Activated CD4-positive, alpha-beta T cell treated with anti-CD3 and anti-CD28 coated beads, Interleukin-2, amount 50 U/mL, for 1 hour (primary cell): ENCODE results near the gene MRPS34.
"Not testable (repeated sequence)": the region's sequence is repeated elsewhere in the genome, so short reads cannot be mapped to it uniquely, and the experiment has no call there.

Source experiments
- DNase-seq: peaks from one replicate; pipeline ENCODE4 v3.0.0-alpha.2; 2020

The MRPS34 gene

GRCh38 chr16:1746693-1747195 is 26.2 kb downstream of the MRPS34 start:
- no peak for DNase-seq

DNA sequence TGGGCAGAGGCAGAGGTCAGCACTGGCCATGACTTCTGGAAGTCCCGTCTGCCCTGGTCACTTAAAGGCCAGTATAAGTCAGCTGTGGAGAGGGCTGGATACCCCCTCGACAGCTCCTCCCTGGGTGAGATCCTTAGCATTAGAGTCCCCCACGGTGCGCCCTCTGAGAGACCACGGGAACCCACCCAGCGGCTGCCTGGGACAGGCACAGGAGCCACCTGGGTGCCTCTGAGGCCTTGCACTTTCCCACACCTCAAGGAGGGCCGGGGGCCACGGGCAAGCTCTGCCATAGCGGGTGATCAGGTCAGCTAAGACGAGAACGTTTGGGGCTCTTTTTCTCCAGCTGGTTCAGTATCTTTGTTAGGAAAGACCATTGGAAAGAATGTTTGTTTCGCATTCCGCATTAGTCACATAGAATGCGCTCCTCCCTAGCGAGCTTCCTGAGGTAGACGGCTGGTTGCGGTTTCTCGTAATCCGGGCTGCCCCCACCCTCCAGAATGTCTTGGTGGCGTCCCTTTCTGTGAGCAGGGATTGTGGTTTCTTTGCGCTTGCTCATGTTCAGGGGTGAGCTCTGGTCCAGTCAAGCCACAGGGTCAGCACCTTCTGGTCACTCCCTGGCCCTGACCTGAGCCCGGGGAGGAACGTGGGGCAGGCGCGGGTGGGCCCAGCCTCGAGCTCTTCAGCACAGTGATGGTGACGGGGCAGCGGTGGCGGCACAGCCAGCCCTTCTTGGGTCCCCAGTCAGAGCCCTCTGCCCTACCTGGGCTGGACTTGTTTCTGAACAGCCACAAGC is 26.8 kb downstream of the MRPS34 start:
- DNase-seq = no peak

- no peak for DNase-seq
Observed at GRCh38 chr16:1745181-1745899, 27.6 kb downstream of the MRPS34 start.

DNA sequence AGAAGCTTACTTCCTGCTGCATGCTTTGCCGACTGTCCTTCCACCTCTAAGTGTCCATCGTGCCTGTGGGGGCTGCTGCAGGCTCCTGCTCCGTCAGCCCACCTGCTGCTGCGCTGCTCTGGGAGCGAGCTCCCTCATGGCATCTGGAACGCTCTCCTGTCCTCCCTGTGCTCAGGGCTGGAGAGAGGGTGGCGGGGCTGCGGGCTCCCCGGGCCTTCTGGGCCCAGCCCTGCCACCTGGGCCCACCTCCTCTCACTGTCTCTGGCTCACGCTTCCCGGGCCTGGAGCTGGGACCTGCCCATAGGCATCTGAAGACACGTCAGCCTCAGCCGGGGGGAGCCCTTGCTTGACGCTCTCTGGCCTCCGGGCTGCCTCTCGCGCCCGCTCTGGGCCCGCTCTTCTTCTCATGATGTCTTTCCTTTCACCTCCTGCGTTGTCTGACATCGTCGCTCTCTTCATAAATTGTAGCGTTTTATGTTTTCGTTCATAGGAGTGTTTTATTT is 28.5 kb downstream of the MRPS34 start:
- DNase-seq = no peak

- no peak for DNase-seq
Observed at GRCh38 chr16:1743376-1744337, 29.3 kb downstream of the MRPS34 start.

DNA sequence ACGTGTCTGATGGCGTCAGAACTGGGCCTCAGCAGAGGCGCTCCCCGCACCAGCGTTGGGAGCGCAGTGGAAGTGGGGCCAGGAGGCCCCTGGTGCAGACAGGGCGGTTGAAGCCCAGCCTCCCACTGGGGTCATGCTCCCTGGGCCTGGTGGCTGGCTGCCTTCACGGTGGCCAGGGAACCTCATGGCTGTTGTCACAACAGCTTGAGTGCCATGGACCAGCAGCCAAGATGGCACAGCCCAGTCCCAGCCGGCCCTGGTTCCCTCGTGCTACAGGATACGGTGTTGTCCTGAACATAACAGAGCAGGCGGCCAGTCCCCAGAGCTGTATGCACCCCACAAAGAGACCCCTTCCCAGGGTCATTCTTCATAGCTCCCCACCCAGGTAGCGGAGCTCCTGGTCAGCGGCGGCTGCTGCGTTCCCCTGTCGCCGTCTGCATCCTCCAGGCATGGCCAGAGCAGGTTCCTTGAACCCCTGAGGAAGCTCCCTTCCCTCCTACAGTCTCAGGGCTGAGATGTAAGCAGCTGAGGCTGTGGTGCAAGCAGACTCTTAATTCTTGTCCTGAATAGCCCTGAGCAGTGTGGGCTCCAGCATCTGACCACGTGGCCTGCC is 31.3 kb downstream of the MRPS34 start:
- DNase-seq = no peak

DNA sequence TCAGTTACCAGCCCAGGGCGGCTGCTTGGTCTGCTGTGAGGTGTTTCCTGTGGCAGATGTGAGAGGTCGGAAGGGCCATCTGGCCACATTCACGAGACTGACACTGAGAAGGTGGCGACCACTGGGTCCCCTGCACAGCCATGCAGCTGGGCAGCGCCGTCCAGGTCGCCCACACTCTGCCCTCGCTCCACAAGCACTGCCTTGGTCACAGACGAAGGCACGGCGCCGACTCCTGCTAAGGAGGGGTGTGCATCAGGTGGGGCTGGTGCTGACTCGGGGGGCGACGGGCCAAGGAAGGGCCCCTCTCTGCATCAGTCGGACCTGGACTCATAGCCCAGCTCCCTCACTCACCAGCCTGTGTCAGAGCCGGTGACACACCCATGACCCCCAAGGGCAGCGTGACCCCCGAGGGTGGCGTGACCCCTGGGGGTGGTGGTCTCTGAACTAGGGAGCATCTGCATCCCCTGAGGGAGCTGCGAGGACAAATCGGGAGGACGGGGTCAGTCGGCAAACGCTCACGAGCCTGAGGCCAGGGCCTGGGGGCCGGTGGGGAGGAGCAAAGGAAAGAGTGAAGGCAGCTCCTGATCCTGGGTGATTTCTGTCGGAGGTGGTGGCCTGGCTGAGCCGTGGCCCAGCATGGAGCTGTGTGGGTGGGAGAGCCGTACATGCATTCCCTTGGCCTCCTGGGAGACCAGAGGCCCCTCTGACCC is 32.0 kb downstream of the MRPS34 start:
- DNase-seq = no peak

DNA sequence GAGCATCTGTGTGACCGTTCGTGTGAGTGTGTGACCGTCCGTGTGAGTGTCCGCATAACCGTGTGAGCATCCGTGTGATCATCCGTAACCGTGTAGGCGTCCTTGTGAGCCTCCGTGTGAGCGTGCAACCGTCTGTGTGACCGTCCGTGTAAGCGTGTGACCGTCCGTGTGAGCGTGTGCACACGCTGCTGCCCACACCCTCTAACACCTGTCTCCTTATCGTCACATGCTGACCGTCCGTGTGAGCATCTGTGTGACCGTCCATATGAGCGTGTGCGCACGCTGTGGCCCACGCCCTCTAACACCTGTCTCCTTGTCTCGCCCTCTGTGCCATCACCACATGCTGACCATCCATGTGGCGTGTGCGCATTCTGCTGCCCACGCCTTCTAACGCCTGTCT is 32.7 kb downstream of the MRPS34 start:
- DNase-seq = no peak

DNA sequence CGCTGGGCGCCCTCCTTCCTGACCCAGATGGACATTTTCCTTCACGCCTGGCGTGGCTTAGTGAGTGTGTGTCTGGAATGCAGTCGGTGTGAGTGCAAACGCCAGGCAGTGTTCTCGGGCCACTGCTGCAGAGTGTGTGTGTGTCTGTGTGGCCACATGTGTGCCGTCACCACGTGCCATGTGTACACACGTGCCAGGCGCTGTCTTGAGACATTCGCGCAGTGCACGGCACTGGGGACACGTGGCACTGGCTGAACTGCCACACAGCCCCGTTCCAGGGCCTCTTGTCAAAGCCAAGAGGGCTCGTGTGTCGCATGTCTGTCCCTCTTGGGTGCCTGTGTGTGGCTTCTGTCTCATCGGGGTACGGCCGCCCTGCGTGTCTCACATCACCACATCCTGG is 38.1 kb downstream of the MRPS34 start:
- DNase-seq = no peak

- DNase-seq = no peak
Observed at GRCh38 chr16:1734123-1734522, 38.8 kb downstream of the MRPS34 start.

- not testable (repeated sequence) for DNase-seq
Observed at GRCh38 chr16:1732551-1732987, 40.4 kb downstream of the MRPS34 start.

- no peak for DNase-seq
Observed at GRCh38 chr16:1732071-1732470, 40.9 kb downstream of the MRPS34 start.

- DNase-seq = no peak
Observed at GRCh38 chr16:1731603-1732002, 41.3 kb downstream of the MRPS34 start.

DNA sequence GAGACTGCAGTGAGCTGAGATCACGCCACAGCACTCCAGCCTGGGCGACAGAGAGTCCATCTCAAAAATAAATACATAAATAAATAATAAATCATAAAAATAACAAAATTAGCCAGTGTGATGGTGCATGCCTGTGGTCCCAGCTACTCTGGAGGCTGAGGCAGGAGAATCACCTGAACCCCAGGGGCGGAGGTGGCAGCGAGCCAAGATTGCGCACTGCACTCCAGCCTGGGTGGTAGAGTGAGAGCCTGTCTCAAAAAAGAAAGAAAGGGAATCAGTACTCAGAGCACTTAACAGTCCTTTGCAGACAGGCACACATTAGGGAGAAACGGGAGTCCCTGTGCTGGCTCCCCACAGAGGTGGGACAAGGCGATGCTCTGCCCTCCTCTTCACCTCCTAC is 41.9 kb downstream of the MRPS34 start:
- no peak for DNase-seq

GRCh38 chr16:1729445-1729844 is 43.5 kb downstream of the MRPS34 start:
- DNase-seq = no peak

- DNase-seq = no peak
Observed at GRCh38 chr16:1729026-1729425, 43.9 kb downstream of the MRPS34 start.

- no peak for DNase-seq
Observed at GRCh38 chr16:1727651-1728624, 45.0 kb downstream of the MRPS34 start.

- no peak for DNase-seq
Observed at GRCh38 chr16:1726661-1727502, 46.1 kb downstream of the MRPS34 start.

- no peak for DNase-seq
Observed at GRCh38 chr16:1724491-1724890, 48.4 kb downstream of the MRPS34 start.
